K562 (cell line): ENCODE measurements around the gene GNPTAB. TPM values are rescaled to one million over a fixed set of nuclear protein-coding genes. Genes with fewer than 3 reads are reported as not detected.
A peak's percentile ranks its signal among the peaks of the same experiment; 100 is the strongest.

ENCODE experiments used
- NCOA2 ChIP-seq, 2 experiments: fragments of 450-650 bp; IDR thresholded peaks; 2 replicates each; pipeline ENCODE4 v1.6.1; 2018; ENCODE audit warnings: mild to moderate bottlenecking in 2 of 2, moderate library complexity in 1 of 2; ENCODE audit not compliant: partially characterized antibody in 2 of 2
- SMARCC2 ChIP-seq: fragments of 450-650 bp; IDR thresholded peaks from 2 replicates; pipeline ENCODE4 v1.6.1; 2017; ENCODE audit warnings: antibody characterized with exemption, moderate library complexity, mild to moderate bottlenecking, low read depth
- SMARCE1 ChIP-seq: fragments of 450-650 bp; IDR thresholded peaks from 2 replicates; pipeline ENCODE4 v1.7.1; 2016; ENCODE audit warnings: mild to moderate bottlenecking
- YY1 ChIP-seq, 3 experiments: IDR thresholded peaks; 2 replicates each; pipeline ENCODE4 v1.6.1; 2011; ENCODE audit warnings: low read length in 2 of 3, mild to moderate bottlenecking in 2 of 3, moderate library complexity in 2 of 3, borderline replicate concordance in 1 of 3, control low read depth in 1 of 3, low read depth in 1 of 3; ENCODE audit not compliant: insufficient read depth in 3 of 3, insufficient replicate concordance in 2 of 3, control insufficient read depth in 1 of 3, insufficient read length in 1 of 3; ENCODE audit errors: extremely low read depth in 1 of 3
- polyA plus RNA-seq, 8 experiments: library from polyadenylated mRNA; depleted of rRNA in 4 of 8; stranded (reverse) in 5 of 8; unstranded in 3 of 8; fragments of >200 nt; fragmentation: Nextera tagmentation in 2 of 8; fragmentation: Illumina TruSeq in 1 of 8; extraction: Ambion mirVana in 2 of 8; extraction: Trizol in 1 of 8; gene quantifications; 2 replicates each; pipeline versions ENCODE4 v1.2.1 to v1.2.3, GENCODE V29; 2011 to 2014; ENCODE audit warnings: inconsistent platforms in 1 of 8, missing spikeins in 1 of 8
- total RNA-seq, 7 experiments: library from RNA; depleted of rRNA in 6 of 7; stranded (reverse); fragments of >200 nt in 6 of 7; fragmentation: Illumina TruSeq in 2 of 7; extraction: Trizol in 2 of 7; gene quantifications; 2 replicates each; pipeline versions ENCODE4 v1.2.1 to v1.2.3, GENCODE V29; 2011 to 2021; ENCODE audit warnings: low replicate concordance in 1 of 7
- TF ChIP-seq, protein P1 (sequence below): fragments of 450-650 bp; IDR thresholded peaks from 2 replicates; pipeline ENCODE4 v1.6.1; 2016
- TF ChIP-seq, protein P2 (sequence below): fragments of 450-650 bp; IDR thresholded peaks from 2 replicates; pipeline ENCODE4 v1.7.1; 2018; ENCODE audit warnings: mild to moderate bottlenecking, low read depth; ENCODE audit not compliant: partially characterized antibody
- TF ChIP-seq, protein P3 (sequence below), 2 experiments: IDR thresholded peaks in 1 of 2; conservative IDR thresholded peaks in 1 of 2; 2 replicates each; pipeline ENCODE4 v1.6.1; 2016; ENCODE audit warnings: low read depth in 2 of 2, mild to moderate bottlenecking in 1 of 2, missing compliant biosample characterization in 1 of 2, missing genetic modification characterization in 1 of 2, moderate library complexity in 1 of 2

The GNPTAB gene
- total and polyA plus RNA-seq, 9 of the 15 experiments (the other 6 are each of a cell fraction or from before 2014, with no cell fraction given) = 5.9 to 23.2 (median 19.3) TPM

DNA sequence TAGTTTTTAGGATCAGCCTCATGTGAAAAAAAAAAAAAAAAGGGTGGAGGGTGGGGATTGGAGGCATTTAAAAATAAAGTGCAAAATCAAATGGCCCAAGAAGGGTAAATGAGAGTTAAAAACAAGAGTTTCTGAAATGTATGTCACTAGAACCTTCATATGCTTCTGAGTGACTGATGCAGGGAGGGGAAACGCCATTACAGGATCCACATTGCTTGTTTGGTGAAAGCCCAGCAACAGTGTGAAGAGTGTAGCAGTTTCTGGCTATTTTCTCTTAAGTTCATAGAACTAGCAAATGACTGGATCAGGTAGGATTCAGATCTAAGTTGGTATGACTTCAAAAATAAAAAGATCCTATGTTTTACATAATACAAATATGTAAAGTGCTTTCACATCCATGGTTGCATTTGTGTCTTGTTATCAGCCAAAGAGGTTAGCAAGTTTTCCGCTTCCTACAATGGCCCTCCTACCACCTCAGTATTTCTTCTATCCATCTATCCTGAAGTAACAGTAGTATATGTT, 130.4 kb downstream of the GNPTAB start (continued):
- TF ChIP-seq YY1 (IDR thresholded peaks at IDR 0.05; ENCODE audit: borderline replicate concordance in 1 of 3, control insufficient read depth in 1 of 3, extremely low read depth in 1 of 3, insufficient read depth in 3 of 3, insufficient read length in 1 of 3, insufficient replicate concordance in 2 of 3, low read depth in 1 of 3, low read length in 2 of 3) (peak in 1 of 3 experiments; percentile 76), SMARCC2 (no peak), NCOA2 (IDR thresholded peaks at IDR 0.05; ENCODE audit: partially characterized antibody in 2 of 2) (no peak), SMARCE1 (0 out of 2 replicates have a peak, but pooled peaks have one; percentile 8)
- TF ChIP-seq, protein P1, sequence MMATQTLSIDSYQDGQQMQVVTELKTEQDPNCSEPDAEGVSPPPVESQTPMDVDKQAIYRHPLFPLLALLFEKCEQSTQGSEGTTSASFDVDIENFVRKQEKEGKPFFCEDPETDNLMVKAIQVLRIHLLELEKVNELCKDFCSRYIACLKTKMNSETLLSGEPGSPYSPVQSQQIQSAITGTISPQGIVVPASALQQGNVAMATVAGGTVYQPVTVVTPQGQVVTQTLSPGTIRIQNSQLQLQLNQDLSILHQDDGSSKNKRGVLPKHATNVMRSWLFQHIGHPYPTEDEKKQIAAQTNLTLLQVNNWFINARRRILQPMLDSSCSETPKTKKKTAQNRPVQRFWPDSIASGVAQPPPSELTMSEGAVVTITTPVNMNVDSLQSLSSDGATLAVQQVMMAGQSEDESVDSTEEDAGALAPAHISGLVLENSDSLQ = peak; percentile 54
- TF ChIP-seq, protein P2, sequence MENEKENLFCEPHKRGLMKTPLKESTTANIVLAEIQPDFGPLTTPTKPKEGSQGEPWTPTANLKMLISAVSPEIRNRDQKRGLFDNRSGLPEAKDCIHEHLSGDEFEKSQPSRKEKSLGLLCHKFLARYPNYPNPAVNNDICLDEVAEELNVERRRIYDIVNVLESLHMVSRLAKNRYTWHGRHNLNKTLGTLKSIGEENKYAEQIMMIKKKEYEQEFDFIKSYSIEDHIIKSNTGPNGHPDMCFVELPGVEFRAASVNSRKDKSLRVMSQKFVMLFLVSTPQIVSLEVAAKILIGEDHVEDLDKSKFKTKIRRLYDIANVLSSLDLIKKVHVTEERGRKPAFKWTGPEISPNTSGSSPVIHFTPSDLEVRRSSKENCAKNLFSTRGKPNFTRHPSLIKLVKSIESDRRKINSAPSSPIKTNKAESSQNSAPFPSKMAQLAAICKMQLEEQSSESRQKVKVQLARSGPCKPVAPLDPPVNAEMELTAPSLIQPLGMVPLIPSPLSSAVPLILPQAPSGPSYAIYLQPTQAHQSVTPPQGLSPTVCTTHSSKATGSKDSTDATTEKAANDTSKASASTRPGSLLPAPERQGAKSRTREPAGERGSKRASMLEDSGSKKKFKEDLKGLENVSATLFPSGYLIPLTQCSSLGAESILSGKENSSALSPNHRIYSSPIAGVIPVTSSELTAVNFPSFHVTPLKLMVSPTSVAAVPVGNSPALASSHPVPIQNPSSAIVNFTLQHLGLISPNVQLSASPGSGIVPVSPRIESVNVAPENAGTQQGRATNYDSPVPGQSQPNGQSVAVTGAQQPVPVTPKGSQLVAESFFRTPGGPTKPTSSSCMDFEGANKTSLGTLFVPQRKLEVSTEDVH = no peak
- TF ChIP-seq, protein P3, sequence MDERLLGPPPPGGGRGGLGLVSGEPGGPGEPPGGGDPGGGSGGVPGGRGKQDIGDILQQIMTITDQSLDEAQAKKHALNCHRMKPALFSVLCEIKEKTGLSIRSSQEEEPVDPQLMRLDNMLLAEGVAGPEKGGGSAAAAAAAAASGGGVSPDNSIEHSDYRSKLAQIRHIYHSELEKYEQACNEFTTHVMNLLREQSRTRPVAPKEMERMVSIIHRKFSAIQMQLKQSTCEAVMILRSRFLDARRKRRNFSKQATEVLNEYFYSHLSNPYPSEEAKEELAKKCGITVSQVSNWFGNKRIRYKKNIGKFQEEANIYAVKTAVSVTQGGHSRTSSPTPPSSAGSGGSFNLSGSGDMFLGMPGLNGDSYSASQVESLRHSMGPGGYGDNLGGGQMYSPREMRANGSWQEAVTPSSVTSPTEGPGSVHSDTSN (CRISPR knock-in tag; IDR thresholded peaks at IDR 0.05; ENCODE audit: low read depth) = no peak
- TF ChIP-seq, protein P3 (tag; conservative IDR thresholded peaks at IDR 0.05; ENCODE audit: low read depth) = peak; percentile 57; the same call in 1 of the 2 replicates
